ENCODE data around the gene ZBTB4.

DNA sequence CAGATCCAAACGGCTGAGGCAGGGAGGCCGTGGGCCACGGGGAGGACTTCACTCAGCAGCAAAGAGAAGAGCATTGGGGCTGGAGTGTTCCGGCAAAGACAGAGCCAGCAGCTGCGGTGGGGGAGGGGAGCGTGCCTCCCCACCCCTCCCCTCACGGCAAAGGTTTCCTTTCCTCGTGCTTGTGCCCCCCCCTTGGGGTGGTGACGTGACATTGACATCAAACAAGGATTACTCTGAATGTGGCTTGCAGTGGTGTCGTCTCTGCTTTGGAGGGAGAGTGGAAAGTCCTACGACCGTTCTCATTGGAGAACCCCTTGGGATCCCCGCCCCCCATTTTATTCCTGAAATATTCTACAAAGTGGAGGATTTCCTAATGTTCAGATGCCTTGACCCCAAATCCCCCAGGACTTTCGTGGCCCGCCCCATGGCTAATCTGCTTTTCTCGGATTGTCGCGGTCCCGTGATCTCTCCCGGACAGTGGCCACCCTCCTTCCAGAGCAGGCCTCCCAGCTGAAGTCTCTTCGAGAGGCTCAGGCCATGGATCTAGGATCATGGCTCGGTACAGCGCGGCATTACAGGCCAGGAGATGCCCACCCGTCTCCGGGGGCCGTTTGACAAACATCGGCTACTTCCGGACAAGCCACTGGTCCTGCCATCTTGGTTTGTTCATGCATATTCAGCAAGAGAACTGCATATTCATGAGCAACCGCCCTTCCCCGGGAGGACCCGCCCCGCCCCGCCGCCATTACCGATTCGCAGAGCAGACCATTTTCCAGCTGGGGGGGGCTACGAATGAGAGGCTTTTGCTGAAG, 4.0 kb upstream of the ZBTB4 start:
- no peak for TF ChIP-seq BMI1 (IDR thresholded peaks at IDR 0.05; ENCODE audit: low read length)
- no peak for TF ChIP-seq GATAD2B (IDR thresholded peaks at IDR 0.05; ENCODE audit: borderline replicate concordance)
- TF ChIP-seq ZNF785 (CRISPR knock-in tag; IDR thresholded peaks at IDR 0.05): no peak
